Transverse colon (tissue), 4 donors: ENCODE data around the gene ERGIC3. TPM values are rescaled to one million over a fixed set of nuclear protein-coding genes. Genes with fewer than 3 reads are reported as not detected.
A peak's percentile ranks its signal among the peaks of the same experiment; 100 is the strongest.

ENCODE experiments used
- DNase-seq: peaks from one replicate; pipeline ENCODE4 v3.0.0-alpha.2; 2019
- H3K27ac ChIP-seq, 4 donors: fragments of 200-600 bp; sonication (generic); 2 replicates each; pipeline ENCODE4 v1.5.1; 2016 to 2018; ENCODE audit warnings: inconsistent platforms in 4 of 4
- H3K27me3 ChIP-seq: fragments of 200-600 bp; sonication (generic); 2 replicates; pipeline ENCODE4 v1.5.1; 2017; ENCODE audit warnings: inconsistent platforms
- H3K36me3 ChIP-seq, 4 donors: fragments of 200-600 bp; sonication (generic); 2 replicates each; pipeline ENCODE4 v1.5.1; 2017 to 2019; ENCODE audit warnings: inconsistent platforms in 4 of 4
- H3K4me1 ChIP-seq, 4 donors: fragments of 200-600 bp; sonication (generic); 2 replicates each; pipeline ENCODE4 v1.5.1; 2017 to 2020; ENCODE audit warnings: inconsistent platforms in 4 of 4
- H3K4me3 ChIP-seq, 4 donors: fragments of 200-600 bp; sonication (generic); 1 replicate in 1 of 4; 2 replicates in 3 of 4; pipeline versions ENCODE4 v1.5.1 to v1.6.1; 2017 to 2019; ENCODE audit warnings: inconsistent platforms in 4 of 4
- H3K9me3 ChIP-seq, 2 donors: fragments of 200-600 bp; sonication (generic); 2 replicates each; pipeline ENCODE4 v1.5.1; 2017 to 2019; ENCODE audit warnings: inconsistent platforms in 2 of 2
- CTCF ChIP-seq, 5 experiments: fragments of 200-600 bp in 3 of 5; fragments of 450-650 bp in 2 of 5; sonication (generic) in 3 of 5; IDR thresholded peaks; 1 replicate in 2 of 5; 2 replicates in 3 of 5; pipeline ENCODE4 v1.5.1; 2016 to 2017; ENCODE audit warnings: antibody characterized with exemption in 5 of 5, inconsistent platforms in 3 of 5, mild to moderate bottlenecking in 2 of 5, moderate library complexity in 1 of 5
- EP300 ChIP-seq: sonication (generic); formaldehyde crosslinking; IDR thresholded peaks from one replicate; pipeline ENCODE4 v1.6.1; 2017; ENCODE audit warnings: antibody characterized with exemption, low read depth
- POLR2A ChIP-seq: fragments of 450-650 bp; IDR thresholded peaks from one replicate; pipeline ENCODE4 v1.6.1; 2016; ENCODE audit warnings: antibody characterized with exemption, mild to moderate bottlenecking, moderate library complexity
- POLR2AphosphoS5 ChIP-seq, 3 donors: sonication (generic); formaldehyde crosslinking; IDR thresholded peaks; one replicate each; pipeline ENCODE4 v1.6.1; 2016; ENCODE audit warnings: antibody characterized with exemption in 3 of 3
- WGBS, 2 donors: methylation state at CpG; one replicate each; pipeline ENCODE4 v1.1.5; 2018; ENCODE audit warnings: low coverage in 1 of 2; 5-methylcytosine and 5-hydroxymethylcytosine counted together
- in situ Hi-C, 4 donors: fragments of 200-750 bp; cut with MboI; loops; one replicate each; pipeline versions ENCODE4 v1.15.0 to v1.15.1; 2017; ENCODE audit warnings: low sequenced_read_pairs in 3 of 4, low pct_ligation_motif_present in 1 of 4, low pct_unique_long_range_greater_than_20kb in 1 of 4
- intact Hi-C: fragments of 100-400 bp; cut with DNase I; formaldehyde crosslinking; loops from one replicate; pipeline ENCODE4 v1.15.1; 2023; ENCODE audit warnings: low total_unique reads
- total RNA-seq, 4 donors: library from RNA; depleted of rRNA; stranded (reverse); fragments of >200 nt; gene quantifications; one replicate each; pipeline ENCODE4 v1.1.0, GENCODE V29; 2016

ERGIC3 gene
- total RNA-seq, 4 donors from 2014 or later, result 115 to 398 (median 237) TPM

GRCh38 chr20:35560105-35560511 lies 18.2 kb downstream of the ERGIC3 start:
- H3K4me1 ChIP-seq, result peaks cover 0 to 6% (median 0%) of the 10 kb centered on the region in 4 donors
- in situ Hi-C loops (no loop called here), intact Hi-C loops (no loop called here)
- TF ChIP-seq POLR2AphosphoS5 (IDR thresholded peaks at IDR 0.05) (peak in 1 of 3 donors; percentile 20), POLR2A (no peak)
- no peaks in the 10 kb centered on the region for H3K9me3 ChIP-seq
- WGBS, 2 donors, result 57% methylated on average over 18 of the region's 18 CpGs; no CpG with 5 or more reads in 1 of the 2 donors
- H3K27me3 ChIP-seq, result no peaks in the 10 kb centered on the region
- DNase-seq, result peak; percentile 73
- H3K36me3 ChIP-seq, result no peaks in the 10 kb centered on the region
- no peak overlapping the region for H3K27ac ChIP-seq
- no peak overlapping the region for H3K4me3 ChIP-seq

- WGBS, 2 donors, result 65% methylated on average over 10 of the region's 10 CpGs; no CpG with 5 or more reads in 1 of the 2 donors
- Histone ChIP-seq H3K36me3 (no peaks in the 10 kb centered on the region), H3K27me3 (no peaks in the 10 kb centered on the region), H3K4me3 (no peak overlapping the region), H3K27ac (no peak overlapping the region), H3K9me3 (no peaks in the 10 kb centered on the region), H3K4me1 (peaks cover 0 to 6% (median 0%) of the 10 kb centered on the region in 4 donors)
- intact Hi-C loops (no loop called here), in situ Hi-C loops (no loop called here)
- TF ChIP-seq EP300, result no peak
- TF ChIP-seq CTCF (IDR thresholded peaks at IDR 0.05), result no peak
- TF ChIP-seq POLR2AphosphoS5 (IDR thresholded peaks at IDR 0.05), result no peak
- TF ChIP-seq POLR2A, result no peak
- no peak for DNase-seq
These were observed 18.7 kb downstream of the ERGIC3 start for GRCh38 chr20:35560541-35560940.

GRCh38 chr20:35561268-35561667 lies 19.4 kb downstream of the ERGIC3 start:
- H3K9me3 ChIP-seq, result no peaks in the 10 kb centered on the region
- in situ Hi-C loops, result no loop called here
- 34% methylated on average over 5 of the region's 7 CpGs; no CpG with 5 or more reads in 1 of the 2 donors for WGBS, 2 donors
- intact Hi-C loops, result no loop called here
- peak in 4 of 5 experiments; percentile 25 to 32 (median 27) for TF ChIP-seq CTCF (IDR thresholded peaks at IDR 0.05)
- TF ChIP-seq POLR2AphosphoS5 (IDR thresholded peaks at IDR 0.05), result no peak
- peaks cover 0 to 6% (median 0%) of the 10 kb centered on the region in 4 donors for H3K4me1 ChIP-seq
- peak; percentile 39 for DNase-seq
- no peaks in the 10 kb centered on the region for H3K27me3 ChIP-seq
- no peak overlapping the region for H3K27ac ChIP-seq
- no peak overlapping the region for H3K4me3 ChIP-seq
- no peaks in the 10 kb centered on the region for H3K36me3 ChIP-seq

- no peak for TF ChIP-seq POLR2AphosphoS5 (IDR thresholded peaks at IDR 0.05)
- no peak for TF ChIP-seq CTCF (IDR thresholded peaks at IDR 0.05)
- TF ChIP-seq POLR2A, result no peak
- no peak for TF ChIP-seq EP300
- WGBS, 2 donors, result 47% methylated on average over 5 of the region's 5 CpGs; no CpG with 5 or more reads in 1 of the 2 donors
- intact Hi-C loops (no loop called here), in situ Hi-C loops (no loop called here)
- H3K36me3 ChIP-seq, result no peaks in the 10 kb centered on the region
- H3K27ac ChIP-seq, result no peak overlapping the region
- peaks cover 0 to 6% (median 0%) of the 10 kb centered on the region in 4 donors for H3K4me1 ChIP-seq
- no peaks in the 10 kb centered on the region for H3K9me3 ChIP-seq
- H3K4me3 ChIP-seq, result no peak overlapping the region
- no peaks in the 10 kb centered on the region for H3K27me3 ChIP-seq
- no peak for DNase-seq
These were observed 19.8 kb downstream of the ERGIC3 start for GRCh38 chr20:35561671-35562070.

- Histone ChIP-seq H3K27ac (no peak overlapping the region), H3K4me1 (peaks cover 0 to 6% (median 0%) of the 10 kb centered on the region in 4 donors), H3K36me3 (no peaks in the 10 kb centered on the region), H3K27me3 (no peaks in the 10 kb centered on the region), H3K9me3 (no peaks in the 10 kb centered on the region), H3K4me3 (no peak overlapping the region)
- intact Hi-C loops (no loop called here), in situ Hi-C loops (no loop called here)
- 92 to 100% methylated on average over 1 to 5 of the region's 10 CpGs for WGBS, 2 donors
- DNase-seq, result no peak
- no peak for TF ChIP-seq CTCF (IDR thresholded peaks at IDR 0.05)
- TF ChIP-seq POLR2AphosphoS5 (IDR thresholded peaks at IDR 0.05), result no peak
- no peak for TF ChIP-seq POLR2A
- no peak for TF ChIP-seq EP300
These were observed 20.7 kb downstream of the ERGIC3 start for GRCh38 chr20:35562541-35563110.
